ENCODE data around the gene B4GALT2.

Gene B4GALT2

DNA sequence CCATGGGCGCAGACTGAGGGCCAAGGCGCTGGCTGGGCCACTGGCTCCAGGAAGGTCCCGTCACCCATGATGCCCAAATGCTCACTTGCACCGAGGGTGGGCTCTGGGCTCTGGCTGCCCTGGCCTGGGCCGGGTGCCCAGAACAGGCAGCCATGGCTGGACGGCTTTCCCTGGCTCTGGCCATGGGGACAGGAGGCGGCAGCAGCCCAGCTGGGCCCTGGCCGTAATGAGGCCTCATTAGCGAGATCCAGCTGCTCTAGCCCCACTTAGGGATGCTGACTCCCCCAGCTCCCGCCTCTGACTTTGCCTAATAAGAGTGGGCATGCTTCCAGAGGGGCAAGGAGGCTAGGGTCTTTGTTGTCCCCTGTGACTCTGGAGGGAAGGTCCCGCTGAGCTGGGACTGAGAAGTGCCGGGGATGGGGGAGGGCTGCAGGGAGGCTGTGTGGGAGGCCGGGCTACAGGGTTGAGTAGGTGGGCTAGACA, 40.5 kb downstream of the B4GALT2 start:
- H3K27me3 ChIP-seq (replicated peaks; ENCODE audit: control insufficient read depth, insufficient read depth, low read length, poor library complexity, severe bottlenecking): no peaks in the 10 kb centered on the region
- no peaks in the 10 kb centered on the region for H3K9me3 ChIP-seq (ENCODE audit: control insufficient read depth, low read length)
- DNase-seq: no peak
- no peaks in the 10 kb centered on the region for H3K4me1 ChIP-seq (ENCODE audit: control insufficient read depth, insufficient read depth, low read length, poor library complexity, severe bottlenecking)
- H3K4me3 ChIP-seq (ENCODE audit: insufficient read depth, low read depth, low read length, poor library complexity, severe bottlenecking): no peak overlapping the region
- H3K36me3 ChIP-seq (ENCODE audit: control insufficient read depth, insufficient read depth, low read length): no peaks in the 10 kb centered on the region
- H3K27ac ChIP-seq (ENCODE audit: insufficient read depth, low read length, poor library complexity, severe bottlenecking): no peak overlapping the region

DNA sequence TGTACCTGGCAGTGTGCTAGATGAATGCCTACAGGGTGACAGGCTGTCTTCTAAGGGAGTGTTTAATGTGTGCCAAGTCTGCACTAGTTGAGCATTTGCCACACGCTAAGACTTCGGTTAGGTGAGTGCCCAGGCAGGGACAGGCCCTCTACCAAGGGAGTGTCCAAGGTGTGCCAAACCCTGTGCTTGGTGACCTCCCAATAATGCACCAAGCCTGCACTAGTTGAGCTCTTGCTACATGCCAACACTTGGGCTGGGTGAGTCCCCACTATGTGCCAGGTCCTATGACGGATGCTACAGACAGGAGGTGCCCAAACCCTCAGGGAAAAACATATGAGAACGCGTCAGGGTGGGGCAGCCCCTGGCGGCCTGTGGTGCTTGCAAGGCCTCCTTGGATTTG, 41.5 kb downstream of the B4GALT2 start:
- Histone ChIP-seq H3K36me3 (ENCODE audit: control insufficient read depth, insufficient read depth, low read length) (no peaks in the 10 kb centered on the region), H3K4me3 (ENCODE audit: insufficient read depth, low read depth, low read length, poor library complexity, severe bottlenecking) (no peak overlapping the region), H3K9me3 (ENCODE audit: control insufficient read depth, low read length) (no peaks in the 10 kb centered on the region), H3K27me3 (replicated peaks; ENCODE audit: control insufficient read depth, insufficient read depth, low read length, poor library complexity, severe bottlenecking) (no peaks in the 10 kb centered on the region), H3K27ac (ENCODE audit: insufficient read depth, low read length, poor library complexity, severe bottlenecking) (no peak overlapping the region), H3K4me1 (ENCODE audit: control insufficient read depth, insufficient read depth, low read length, poor library complexity, severe bottlenecking) (no peaks in the 10 kb centered on the region)
- DNase-seq: no peak

DNA sequence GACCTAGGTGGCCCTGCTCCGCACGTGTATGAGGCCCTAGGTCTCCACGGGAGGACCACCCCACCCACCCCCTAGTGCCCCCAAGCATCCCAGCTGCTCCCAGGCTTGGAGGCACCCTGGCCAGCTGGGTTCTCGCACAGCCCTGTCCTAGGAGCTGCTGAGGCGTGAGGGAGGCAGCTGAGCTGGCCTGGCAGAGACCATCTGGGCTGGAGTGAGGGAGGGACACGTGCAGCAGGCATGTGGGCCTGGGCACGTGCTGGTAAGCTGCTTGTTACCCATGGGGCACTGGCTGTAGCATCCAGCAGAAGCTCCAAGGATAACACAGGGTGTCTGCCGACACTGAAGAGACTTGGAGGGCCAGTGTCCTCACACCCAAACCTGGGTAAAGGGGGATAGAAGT, 42.1 kb downstream of the B4GALT2 start:
- no peaks in the 10 kb centered on the region for H3K36me3 ChIP-seq (ENCODE audit: control insufficient read depth, insufficient read depth, low read length)

DNA sequence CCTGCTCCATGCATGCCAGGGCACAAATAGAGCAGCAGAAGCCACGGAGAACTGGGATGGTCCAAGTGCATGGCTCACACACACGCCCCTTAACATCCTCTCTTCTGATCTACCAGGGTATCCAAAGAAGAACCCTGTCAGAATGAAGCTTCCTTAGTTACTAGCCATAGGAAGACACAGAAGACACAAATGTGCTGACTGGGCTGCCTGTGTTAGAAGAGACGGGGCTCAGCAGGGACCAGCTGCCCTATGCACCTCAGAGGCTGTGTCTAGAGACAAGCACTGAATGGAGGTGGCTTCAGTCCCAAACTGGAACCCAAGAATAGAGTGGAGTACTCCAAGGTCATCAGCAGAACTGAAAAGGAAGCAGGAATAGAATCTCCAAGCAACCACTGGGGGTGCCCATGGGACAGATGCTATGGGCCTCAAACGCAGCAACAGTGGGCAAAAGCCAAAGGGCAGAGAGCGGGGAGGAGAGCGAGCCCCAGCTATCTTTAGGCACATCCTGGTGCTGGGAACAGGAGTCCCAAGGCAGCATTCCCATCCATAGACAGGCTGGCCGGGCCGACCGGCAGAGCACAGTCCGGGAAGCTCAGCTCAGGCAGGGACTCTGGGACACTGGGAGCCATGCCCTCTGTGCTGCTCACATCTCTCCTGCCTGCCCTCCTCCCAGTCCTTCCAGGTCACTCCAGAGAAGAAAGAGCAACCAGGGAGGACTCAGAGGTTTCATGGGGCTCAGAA, 42.7 kb downstream of the B4GALT2 start:
- Histone ChIP-seq H3K4me3 (ENCODE audit: insufficient read depth, low read depth, low read length, poor library complexity, severe bottlenecking) (no peak overlapping the region), H3K27me3 (replicated peaks; ENCODE audit: control insufficient read depth, insufficient read depth, low read length, poor library complexity, severe bottlenecking) (no peaks in the 10 kb centered on the region), H3K27ac (ENCODE audit: insufficient read depth, low read length, poor library complexity, severe bottlenecking) (no peak overlapping the region), H3K36me3 (ENCODE audit: control insufficient read depth, insufficient read depth, low read length) (no peaks in the 10 kb centered on the region), H3K9me3 (ENCODE audit: control insufficient read depth, low read length) (no peaks in the 10 kb centered on the region), H3K4me1 (ENCODE audit: control insufficient read depth, insufficient read depth, low read length, poor library complexity, severe bottlenecking) (no peaks in the 10 kb centered on the region)
- DNase-seq: no peak

More for the DNA sequence above, 42.1 kb downstream of the B4GALT2 start:
- Histone ChIP-seq H3K9me3 (ENCODE audit: control insufficient read depth, low read length) (no peaks in the 10 kb centered on the region), H3K27ac (ENCODE audit: insufficient read depth, low read length, poor library complexity, severe bottlenecking) (no peak overlapping the region), H3K4me3 (ENCODE audit: insufficient read depth, low read depth, low read length, poor library complexity, severe bottlenecking) (no peak overlapping the region), H3K27me3 (replicated peaks; ENCODE audit: control insufficient read depth, insufficient read depth, low read length, poor library complexity, severe bottlenecking) (no peaks in the 10 kb centered on the region), H3K4me1 (ENCODE audit: control insufficient read depth, insufficient read depth, low read length, poor library complexity, severe bottlenecking) (no peaks in the 10 kb centered on the region)
- DNase-seq: no peak

DNA sequence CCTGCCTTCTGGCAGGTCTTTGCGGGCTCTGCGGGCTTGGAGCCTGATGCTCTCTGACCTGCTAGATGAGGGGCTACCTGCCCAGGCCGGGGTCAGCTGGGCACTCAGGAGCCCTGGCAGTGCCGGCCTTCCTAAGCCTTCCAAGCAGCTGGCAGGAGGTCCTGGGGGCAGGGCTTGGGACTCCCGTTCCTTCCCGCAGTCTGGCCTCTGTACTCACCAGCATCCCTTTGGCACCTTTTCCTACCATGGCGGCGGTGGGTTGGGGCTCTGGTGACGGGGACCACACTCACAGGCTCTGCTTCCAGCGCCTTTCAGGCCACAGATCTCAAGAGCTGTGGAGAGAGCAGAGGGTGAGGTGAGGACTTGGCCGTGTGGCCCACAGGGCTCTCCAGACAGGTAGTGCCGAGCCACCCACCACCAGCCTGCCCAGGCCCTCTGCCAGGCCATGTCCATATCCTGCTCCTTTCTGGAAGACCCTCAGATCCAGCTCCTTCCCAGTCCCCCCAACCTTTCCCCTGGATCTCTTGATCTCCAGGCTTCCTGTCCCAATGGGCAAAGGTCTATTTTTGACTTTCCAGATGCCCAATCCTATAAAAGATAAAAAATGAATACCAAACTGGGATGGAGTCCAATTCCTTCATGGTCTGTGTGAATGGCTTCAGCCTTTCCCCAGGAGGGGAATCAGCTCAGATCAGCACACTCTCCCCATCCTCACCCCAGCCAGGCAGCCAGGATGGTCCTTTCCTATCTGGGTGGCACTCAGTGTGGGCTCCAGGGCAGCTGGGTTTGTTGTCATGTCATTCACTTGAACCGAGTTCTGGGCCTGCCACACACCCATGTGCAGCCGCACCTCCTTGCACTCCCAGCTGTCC, 45.3 kb downstream of the B4GALT2 start:
- DNase-seq: no peak
- Histone ChIP-seq H3K4me1 (ENCODE audit: control insufficient read depth, insufficient read depth, low read length, poor library complexity, severe bottlenecking) (peaks cover 3% of the 10 kb centered on the region), H3K9me3 (ENCODE audit: control insufficient read depth, low read length) (no peaks in the 10 kb centered on the region), H3K36me3 (ENCODE audit: control insufficient read depth, insufficient read depth, low read length) (no peaks in the 10 kb centered on the region), H3K27ac (ENCODE audit: insufficient read depth, low read length, poor library complexity, severe bottlenecking) (no peak overlapping the region), H3K4me3 (ENCODE audit: insufficient read depth, low read depth, low read length, poor library complexity, severe bottlenecking) (no peak overlapping the region), H3K27me3 (replicated peaks; ENCODE audit: control insufficient read depth, insufficient read depth, low read length, poor library complexity, severe bottlenecking) (no peaks in the 10 kb centered on the region)

DNA sequence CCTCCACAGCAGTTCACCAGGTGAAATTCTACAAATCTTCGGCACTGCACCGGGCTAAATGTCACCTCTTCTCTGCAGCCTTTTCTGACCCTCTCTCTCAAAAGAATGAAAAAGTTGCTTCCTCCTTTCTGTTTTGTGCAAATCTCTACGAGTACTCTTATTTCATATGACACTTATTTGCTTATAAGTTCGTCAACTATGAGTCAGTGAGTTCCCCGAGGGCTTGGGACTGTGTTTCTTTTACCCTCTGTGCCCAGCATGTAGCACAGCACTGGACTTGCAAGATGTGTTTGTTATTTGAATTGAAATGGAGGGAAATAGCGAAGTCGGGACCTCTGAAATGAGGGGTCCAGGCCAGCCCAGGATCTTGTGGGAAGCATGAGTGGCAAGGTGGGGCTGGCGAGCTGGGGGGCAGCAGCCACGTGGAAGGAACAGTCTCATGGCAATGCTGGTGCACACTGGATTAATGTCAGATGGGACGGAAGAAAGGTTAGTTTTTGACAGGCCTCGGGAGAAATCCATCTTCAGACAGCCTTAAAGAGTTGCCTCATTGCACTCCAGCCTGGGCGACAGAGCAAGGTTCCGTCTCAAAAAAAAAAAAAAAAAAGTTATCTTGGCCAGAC, 46.0 kb downstream of the B4GALT2 start:
- H3K4me1 ChIP-seq (ENCODE audit: control insufficient read depth, insufficient read depth, low read length, poor library complexity, severe bottlenecking): peaks cover 7% of the 10 kb centered on the region
- H3K27me3 ChIP-seq (replicated peaks; ENCODE audit: control insufficient read depth, insufficient read depth, low read length, poor library complexity, severe bottlenecking): no peaks in the 10 kb centered on the region
- H3K9me3 ChIP-seq (ENCODE audit: control insufficient read depth, low read length): no peaks in the 10 kb centered on the region
- H3K36me3 ChIP-seq (ENCODE audit: control insufficient read depth, insufficient read depth, low read length): no peaks in the 10 kb centered on the region
- DNase-seq: no peak
- H3K4me3 ChIP-seq (ENCODE audit: insufficient read depth, low read depth, low read length, poor library complexity, severe bottlenecking): no peak overlapping the region
- no peak overlapping the region for H3K27ac ChIP-seq (ENCODE audit: insufficient read depth, low read length, poor library complexity, severe bottlenecking)

DNA sequence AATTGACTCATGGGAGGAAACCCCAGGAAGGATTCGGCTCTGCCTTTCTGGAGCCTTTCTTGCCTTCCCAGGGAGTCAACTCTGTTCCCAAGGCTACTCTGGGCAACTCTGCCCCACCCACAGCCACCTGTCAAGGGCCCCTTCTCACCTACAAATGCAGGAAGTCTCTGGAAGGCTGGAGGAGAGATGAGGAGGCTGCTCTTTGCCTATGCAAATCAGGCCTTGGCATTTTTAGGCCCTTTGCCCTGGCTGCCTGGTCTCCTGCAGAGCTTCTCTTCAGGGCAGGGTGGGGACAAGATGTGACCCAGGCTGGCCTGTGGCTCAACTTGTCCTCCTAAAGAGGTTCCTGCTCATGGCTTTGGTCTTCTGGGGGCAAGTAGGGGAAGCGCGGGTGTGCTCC, 46.8 kb downstream of the B4GALT2 start:
- no peak overlapping the region for H3K27ac ChIP-seq (ENCODE audit: insufficient read depth, low read length, poor library complexity, severe bottlenecking)
- no peaks in the 10 kb centered on the region for H3K27me3 ChIP-seq (replicated peaks; ENCODE audit: control insufficient read depth, insufficient read depth, low read length, poor library complexity, severe bottlenecking)
- H3K9me3 ChIP-seq (ENCODE audit: control insufficient read depth, low read length): no peaks in the 10 kb centered on the region
- no peak for DNase-seq
- H3K4me3 ChIP-seq (ENCODE audit: insufficient read depth, low read depth, low read length, poor library complexity, severe bottlenecking): no peak overlapping the region
- peaks cover 7% of the 10 kb centered on the region for H3K4me1 ChIP-seq (ENCODE audit: control insufficient read depth, insufficient read depth, low read length, poor library complexity, severe bottlenecking)
- no peaks in the 10 kb centered on the region for H3K36me3 ChIP-seq (ENCODE audit: control insufficient read depth, insufficient read depth, low read length)

DNA sequence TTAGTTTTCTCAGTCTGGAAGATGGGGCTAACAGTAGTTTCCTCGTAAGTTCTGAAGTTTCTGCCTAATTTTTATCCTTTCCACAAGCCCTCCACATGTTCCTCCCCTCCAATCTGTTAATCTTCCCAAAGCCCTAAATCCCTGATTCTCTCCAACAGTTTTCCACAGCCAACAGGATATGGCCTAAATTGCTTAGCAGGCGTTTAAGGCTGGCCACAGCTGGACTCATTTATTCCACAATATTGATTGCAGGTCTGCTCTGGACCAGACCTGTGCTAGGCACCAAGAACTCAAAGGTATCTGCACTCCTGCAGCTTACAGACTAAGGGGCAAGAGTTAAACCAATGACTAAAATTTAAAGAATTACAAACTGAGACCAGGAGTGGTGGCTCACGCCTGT, 48.3 kb downstream of the B4GALT2 start:
- Histone ChIP-seq H3K9me3 (ENCODE audit: control insufficient read depth, low read length) (no peaks in the 10 kb centered on the region), H3K4me3 (ENCODE audit: insufficient read depth, low read depth, low read length, poor library complexity, severe bottlenecking) (no peak overlapping the region), H3K36me3 (ENCODE audit: control insufficient read depth, insufficient read depth, low read length) (no peaks in the 10 kb centered on the region), H3K27me3 (replicated peaks; ENCODE audit: control insufficient read depth, insufficient read depth, low read length, poor library complexity, severe bottlenecking) (no peaks in the 10 kb centered on the region), H3K4me1 (ENCODE audit: control insufficient read depth, insufficient read depth, low read length, poor library complexity, severe bottlenecking) (peaks cover 13% of the 10 kb centered on the region), H3K27ac (ENCODE audit: insufficient read depth, low read length, poor library complexity, severe bottlenecking) (no peak overlapping the region)
- no peak for DNase-seq

DNA sequence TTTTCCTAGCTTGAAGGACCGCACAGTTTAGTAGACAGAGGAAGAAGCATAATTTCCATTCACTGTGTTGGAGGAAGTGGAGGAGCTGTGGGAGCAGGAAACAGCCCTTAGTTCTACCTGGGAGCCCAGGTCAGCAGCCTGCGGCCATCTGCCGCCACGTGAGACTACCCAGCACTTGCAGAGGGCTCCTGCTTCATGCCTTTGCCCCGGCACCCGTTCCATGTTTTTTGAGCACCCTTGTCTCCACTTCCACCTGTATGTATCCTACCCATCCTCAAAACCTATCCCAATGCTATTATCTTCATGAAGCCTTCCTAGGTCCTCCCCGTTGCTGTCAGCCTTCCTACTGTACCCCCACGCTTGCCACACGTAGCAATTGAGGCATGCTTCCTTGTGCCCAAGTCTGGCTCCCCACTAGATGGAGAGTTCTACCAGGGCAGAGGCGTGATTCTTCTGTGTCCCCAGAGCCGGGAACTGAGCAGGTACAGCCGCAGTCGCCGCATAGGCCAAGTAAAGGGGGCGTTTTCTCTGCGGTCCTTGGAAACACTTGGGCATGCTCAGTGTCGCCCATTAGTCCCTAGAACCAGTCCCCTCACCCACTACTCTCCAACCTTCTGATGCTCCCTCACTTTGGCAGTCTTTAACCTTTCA, 50.4 kb downstream of the B4GALT2 start:
- Histone ChIP-seq H3K9me3 (ENCODE audit: control insufficient read depth, low read length) (no peaks in the 10 kb centered on the region), H3K36me3 (ENCODE audit: control insufficient read depth, insufficient read depth, low read length) (no peaks in the 10 kb centered on the region), H3K27me3 (replicated peaks; ENCODE audit: control insufficient read depth, insufficient read depth, low read length, poor library complexity, severe bottlenecking) (no peaks in the 10 kb centered on the region), H3K4me3 (ENCODE audit: insufficient read depth, low read depth, low read length, poor library complexity, severe bottlenecking) (peak overlapping the region; percentile 84), H3K4me1 (ENCODE audit: control insufficient read depth, insufficient read depth, low read length, poor library complexity, severe bottlenecking) (peaks cover 13% of the 10 kb centered on the region), H3K27ac (ENCODE audit: insufficient read depth, low read length, poor library complexity, severe bottlenecking) (peak overlapping the region; percentile 85)
- peak in 1 of 3 donors; percentile 8 for DNase-seq

Measured in effector memory CD4-positive, alpha-beta T cell (primary cell).